Neural cell (in vitro differentiated cells): ENCODE data around the gene G6PC3.

Source experiments
- POLR2AphosphoS5 ChIP-seq: IDR thresholded peaks from 2 replicates; pipeline ENCODE4 v1.6.1; 2012
- RAD21 ChIP-seq: fragments of 450-650 bp; conservative IDR thresholded peaks from 2 replicates; pipeline ENCODE4 v1.6.1; 2014; ENCODE audit warnings: antibody characterized with exemption, mild to moderate bottlenecking, moderate library complexity
- TF ChIP-seq, protein P1 (sequence below): fragments of 450-650 bp; IDR thresholded peaks from 2 replicates; pipeline ENCODE4 v1.5.1; 2014; ENCODE audit warnings: antibody characterized with exemption, mild to moderate bottlenecking, moderate library complexity; ENCODE audit not compliant: poor library complexity, severe bottlenecking

DNA sequence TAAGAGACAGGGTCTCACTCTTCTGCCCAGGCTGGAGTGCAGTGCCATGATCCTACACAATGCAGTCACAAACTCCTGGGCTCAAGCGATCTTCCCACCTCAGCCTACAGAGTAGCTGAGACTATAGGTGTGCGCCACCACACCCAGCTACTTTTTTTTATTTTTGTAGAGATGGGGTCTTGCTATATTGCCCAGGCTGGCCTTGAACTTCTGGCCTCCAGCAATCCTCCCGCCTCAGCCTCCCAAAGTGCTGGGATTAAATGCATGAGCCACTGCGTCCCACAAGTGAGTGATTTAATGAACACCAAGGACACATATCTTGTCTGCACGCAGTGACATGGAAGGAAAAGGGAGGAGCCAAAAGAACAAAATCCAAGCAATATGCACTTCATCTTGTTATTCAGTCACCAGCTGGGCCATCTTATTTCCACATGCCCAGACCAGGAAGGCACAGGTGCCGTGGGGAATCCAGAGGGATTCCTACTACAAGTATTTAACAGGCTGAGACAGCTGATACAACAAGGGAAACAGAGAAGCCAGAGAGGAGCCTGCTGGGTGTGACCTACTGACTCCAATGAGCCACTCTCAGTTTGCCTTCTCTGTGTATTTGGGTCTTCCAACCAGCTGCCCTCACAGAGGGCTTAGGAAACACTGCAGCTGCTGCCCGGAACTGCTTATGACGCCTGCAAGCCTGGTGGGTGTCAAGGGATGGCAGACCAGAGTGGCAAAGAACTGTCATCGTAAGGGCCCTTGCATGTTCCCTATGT, 21.1 kb upstream of the G6PC3 start:
- TF ChIP-seq POLR2AphosphoS5 (no peak), RAD21 (no peak)
- TF ChIP-seq, protein P1, sequence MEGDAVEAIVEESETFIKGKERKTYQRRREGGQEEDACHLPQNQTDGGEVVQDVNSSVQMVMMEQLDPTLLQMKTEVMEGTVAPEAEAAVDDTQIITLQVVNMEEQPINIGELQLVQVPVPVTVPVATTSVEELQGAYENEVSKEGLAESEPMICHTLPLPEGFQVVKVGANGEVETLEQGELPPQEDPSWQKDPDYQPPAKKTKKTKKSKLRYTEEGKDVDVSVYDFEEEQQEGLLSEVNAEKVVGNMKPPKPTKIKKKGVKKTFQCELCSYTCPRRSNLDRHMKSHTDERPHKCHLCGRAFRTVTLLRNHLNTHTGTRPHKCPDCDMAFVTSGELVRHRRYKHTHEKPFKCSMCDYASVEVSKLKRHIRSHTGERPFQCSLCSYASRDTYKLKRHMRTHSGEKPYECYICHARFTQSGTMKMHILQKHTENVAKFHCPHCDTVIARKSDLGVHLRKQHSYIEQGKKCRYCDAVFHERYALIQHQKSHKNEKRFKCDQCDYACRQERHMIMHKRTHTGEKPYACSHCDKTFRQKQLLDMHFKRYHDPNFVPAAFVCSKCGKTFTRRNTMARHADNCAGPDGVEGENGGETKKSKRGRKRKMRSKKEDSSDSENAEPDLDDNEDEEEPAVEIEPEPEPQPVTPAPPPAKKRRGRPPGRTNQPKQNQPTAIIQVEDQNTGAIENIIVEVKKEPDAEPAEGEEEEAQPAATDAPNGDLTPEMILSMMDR = no peak
